HepG2 (cell line): ENCODE results near the gene HNRNPUL2. TPM values are rescaled to one million over a fixed set of nuclear protein-coding genes. Genes with fewer than 3 reads are reported as not detected.

ENCODE experiments used
- ATAC-seq: fragments of 200-7000 bp; cut with Tn5 transposase; 3 replicates; pipeline ENCODE4 v1.9.1; 2020; ENCODE audit warnings: mild to moderate bottlenecking, moderate library complexity
- BruUV-seq: library from RNA; stranded (reverse); fragments of 400-500 nt; replicated peaks from 2 replicates; lab custom pipeline; 2021; lab: Mats Ljungman, UMichigan
- CTCF ChIA-PET: fragments of 300-600 bp; formaldehyde crosslinking; extraction: SDS; loops from one replicate; lab custom pipeline; 2021; ENCODE audit warnings: low total read pairs, inconsistent platforms, low intra/inter-chr PET ratio; lab: Yijun Ruan, JAX
- POLR2A ChIA-PET: fragments of 350-600 bp; sonication (Branson Sonifier 250); formaldehyde crosslinking; loops from one replicate; lab custom pipeline; 2020; ENCODE audit warnings: antibody characterized with exemption, inconsistent platforms; lab: Yijun Ruan, JAX
- DNase-seq: peaks from one replicate; pipeline ENCODE4 v3.0.0-alpha.2; 2015; ENCODE audit warnings: low spot score
- FAIRE-seq: peaks from 3 replicates; lab custom pipeline; 2011; peaks lifted over from hg19 to GRCh38; lab: Jason Lieb, UNC
- H2AFZ ChIP-seq: one replicate; pipeline ENCODE4 v1.6.1; 2011; ENCODE audit warnings: low read length, inconsistent platforms
- H3K27ac ChIP-seq: fragments of 300-600 bp; 3 replicates; pipeline ENCODE4 v1.8.0; 2011; ENCODE audit warnings: mixed run types, mild to moderate bottlenecking, mixed read lengths, low read length, inconsistent platforms; ENCODE audit not compliant: insufficient read depth; ENCODE audit errors: extremely low read length
- H3K27me3 ChIP-seq, 2 experiments: fragments of 200-600 bp in 1 of 2; 2 replicates in 1 of 2; 3 replicates in 1 of 2; pipeline versions ENCODE4 v1.6.0 to v1.8.0; 2011; ENCODE audit warnings: low read length in 2 of 2, mild to moderate bottlenecking in 2 of 2, moderate library complexity in 2 of 2, inconsistent platforms in 1 of 2; ENCODE audit not compliant: insufficient read depth in 2 of 2, control insufficient read depth in 1 of 2
- H3K36me3 ChIP-seq, 2 experiments: fragments of 200-600 bp in 1 of 2; replicated peaks in 1 of 2; 2 replicates in 1 of 2; 3 replicates in 1 of 2; pipeline versions ENCODE4 v1.5.1 to v1.8.0; 2011; ENCODE audit warnings: low read length in 2 of 2, inconsistent platforms in 1 of 2; ENCODE audit not compliant: insufficient read depth in 2 of 2, control insufficient read depth in 1 of 2
- H3K4me1 ChIP-seq: 2 replicates; pipeline ENCODE4 v1.5.1; 2012; ENCODE audit warnings: low read length, inconsistent platforms; ENCODE audit not compliant: insufficient read depth
- H3K4me2 ChIP-seq: 2 replicates; pipeline ENCODE4 v1.6.0; 2011; ENCODE audit warnings: low read depth, low read length, inconsistent platforms
- H3K4me3 ChIP-seq, 3 experiments: fragments of 200-600 bp in 1 of 3; sonication (generic), shearing (Covaris generic) in 1 of 3; replicated peaks in 1 of 3; 2 replicates each; pipeline ENCODE4 v1.5.1; 2011 to 2016; ENCODE audit warnings: low read length in 3 of 3, inconsistent platforms in 2 of 3, low read depth in 2 of 3, mild to moderate bottlenecking in 2 of 3, control low read depth in 1 of 3, mixed read lengths in 1 of 3; ENCODE audit not compliant: insufficient read depth in 1 of 3
- H3K79me2 ChIP-seq: one replicate; pipeline ENCODE4 v1.6.1; 2011; ENCODE audit warnings: low read length, inconsistent platforms; ENCODE audit not compliant: insufficient read depth
- H3K9ac ChIP-seq: 2 replicates; pipeline ENCODE4 v1.6.0; 2011; ENCODE audit warnings: mild to moderate bottlenecking, low read depth, low read length, inconsistent platforms; ENCODE audit not compliant: insufficient read depth
- H3K9me3 ChIP-seq: 2 replicates; pipeline ENCODE4 v1.5.1; 2012; ENCODE audit warnings: mild to moderate bottlenecking, low read length
- H4K20me1 ChIP-seq: 2 replicates; pipeline ENCODE4 v1.6.0; 2011; ENCODE audit warnings: inconsistent platforms, mild to moderate bottlenecking, low read length, moderate library complexity; ENCODE audit not compliant: insufficient read depth
- CCAR2 ChIP-seq: fragments of 200-400 bp; formaldehyde crosslinking; optimal IDR thresholded peaks from 2 replicates; pipeline ENCODE3; 2018; ENCODE audit warnings: low read depth, mild to moderate bottlenecking, low read length, moderate library complexity
- FOSL2 ChIP-seq: sonication (generic); formaldehyde crosslinking; IDR thresholded peaks from 2 replicates; pipeline ENCODE4 v1.4.0; 2020; ENCODE audit warnings: missing genetic modification reagents
- FOXP1 ChIP-seq, 2 experiments: fragments of 450-650 bp in 1 of 2; IDR thresholded peaks; 2 replicates each; pipeline ENCODE4 v1.6.1; 2017 to 2018; ENCODE audit warnings: antibody characterized with exemption in 1 of 2
- POLR2AphosphoS5 ChIP-seq: IDR thresholded peaks from 2 replicates; pipeline ENCODE4 v1.6.1; 2012; ENCODE audit warnings: low read depth, low read length
- ZIK1 ChIP-seq: sonication (generic); formaldehyde crosslinking; IDR thresholded peaks from 2 replicates; pipeline ENCODE4 v1.5.0; 2020; ENCODE audit warnings: mild to moderate bottlenecking, low read depth, missing genetic modification reagents, borderline replicate concordance
- ZNF841 ChIP-seq: sonication (generic); formaldehyde crosslinking; IDR thresholded peaks from 2 replicates; pipeline ENCODE4 v1.8.1; 2023; ENCODE audit warnings: missing genetic modification reagents, borderline replicate concordance
- WGBS: methylation state at CpG from one replicate; pipeline ENCODE4 v1.1.6; 2017; ENCODE audit warnings: low lambda C conversion rate; 5-methylcytosine and 5-hydroxymethylcytosine counted together
- in situ Hi-C: cut with HindIII; loops from 2 replicates; pipeline ENCODE4 v1.10.0; 2017; ENCODE audit warnings: low pct_unique_long_range_greater_than_20kb; ENCODE audit not compliant: extremely low pct_ligation_motif_present
- intact Hi-C: fragments of 100-400 bp; cut with micrococcal nuclease; formaldehyde crosslinking; loops from one replicate; pipeline ENCODE4 v1.10.0; 2022; ENCODE audit not compliant: unreplicated experiment
- polyA plus RNA-seq, 8 experiments: library from polyadenylated mRNA; depleted of rRNA in 3 of 8; stranded (reverse) in 7 of 8; unstranded in 1 of 8; fragments of >200 nt; fragmentation: Illumina TruSeq in 4 of 8; extraction: Trizol in 4 of 8; gene quantifications; 2 replicates each; pipeline versions ENCODE4 v1.2.1 to v1.2.3, GENCODE V29; 2011 to 2016; ENCODE audit warnings: low read depth in 4 of 8, missing spikeins in 1 of 8, mixed read lengths in 1 of 8; ENCODE audit not compliant: insufficient read depth in 1 of 8
- total RNA-seq, 5 experiments: library from RNA; depleted of rRNA; stranded (reverse); fragments of >200 nt; fragmentation: Illumina TruSeq; extraction: Trizol; gene quantifications; 2 replicates each; pipeline ENCODE4 v1.2.3, GENCODE V29; 2016; ENCODE audit warnings: low read depth in 1 of 5

The HNRNPUL2 gene
- total and polyA plus RNA-seq, 2 of the 13 experiments (the other 11 are each of a cell fraction or from before 2014, with no cell fraction given): 8.4 to 9.6 TPM

GRCh38 chr11:62713343-62713742 is 13.9 kb downstream of the HNRNPUL2 start:
- H3K36me3 ChIP-seq: peaks cover 27 to 90% of the 10 kb centered on the region in 2 experiments
- no peak overlapping the region for H2AFZ ChIP-seq
- 0 out of 2 replicates have a peak, but pooled peaks have one; percentile 11 for TF ChIP-seq FOSL2 (CRISPR knock-in tag)
- peak; percentile 20; the same call in 1 of the 2 replicates for TF ChIP-seq POLR2AphosphoS5
- no peak for TF ChIP-seq ZIK1 (CRISPR knock-in tag)
- no peak overlapping the region for H3K9ac ChIP-seq
- intact Hi-C loops: no loop called here
- ChIA-PET POLR2A (interaction anchor here (1.3 to 1.5 kb wide), 2 partner anchors 14 to 60 kb away, joined by 3 read pairs; partner anchors contain the start of genes HNRNPUL2 and INTS5), CTCF (no interaction called here)
- 87% methylated on average over 2 of the region's 2 CpGs for WGBS
- in situ Hi-C loops: no loop called here
- DNase-seq (no peak), FAIRE-seq (no peak), ATAC-seq (peak; percentile 43)
- H3K4me2 ChIP-seq: no peak overlapping the region
- peak overlapping the region; percentile 30 for H3K27ac ChIP-seq
- peaks cover 5% of the 10 kb centered on the region for H3K79me2 ChIP-seq
- H3K4me3 ChIP-seq: no peak overlapping the region
- no peaks in the 10 kb centered on the region; the same call in 1 of the 2 replicates for H4K20me1 ChIP-seq
- H3K9me3 ChIP-seq: no peaks in the 10 kb centered on the region
- no peaks in the 10 kb centered on the region for H3K4me1 ChIP-seq
- H3K27me3 ChIP-seq: no peaks in the 10 kb centered on the region
- BruUV-seq: TSS peak; percentile 25

- POLR2A ChIA-PET: interaction anchor here (1.5 kb wide), 1 partner anchor 60 kb away, joined by 3 read pairs; the partner anchor contains the start of gene INTS5
- Histone ChIP-seq H3K36me3 (peaks cover 28 to 86% of the 10 kb centered on the region in 2 experiments), H3K79me2 (peaks cover 5% of the 10 kb centered on the region), H3K4me3 (no peak overlapping the region), H3K27ac (peak overlapping the region; percentile 30), H3K27me3 (no peaks in the 10 kb centered on the region), H4K20me1 (no peaks in the 10 kb centered on the region; the same call in 1 of the 2 replicates), H3K9me3 (no peaks in the 10 kb centered on the region), H2AFZ (no peak overlapping the region), H3K4me2 (no peak overlapping the region), H3K9ac (no peak overlapping the region), H3K4me1 (no peaks in the 10 kb centered on the region)
- ATAC-seq: no peak
- no peak for DNase-seq
- intact Hi-C loops: no loop called here
- 91% methylated on average over 3 of the region's 3 CpGs for WGBS
- TF ChIP-seq CCAR2: no peak
- no peak for TF ChIP-seq ZNF841
- TF ChIP-seq FOXP1 (IDR thresholded peaks at IDR 0.05): no peak
- no peak for TF ChIP-seq FOXP1 (CRISPR knock-in tag; IDR thresholded peaks at IDR 0.05)
- in situ Hi-C loops: no loop called here
- CTCF ChIA-PET: no interaction called here
- no TSS peak for BruUV-seq
- no peak for FAIRE-seq
Observed at GRCh38 chr11:62712861-62713260, 14.4 kb downstream of the HNRNPUL2 start.
